Activated naive CD8-positive, alpha-beta T cell treated with anti-CD3 and anti-CD28 coated beads for 36 hours (primary cell): ENCODE measurements around the gene SLC13A2. TPM values are rescaled to one million over a fixed set of nuclear protein-coding genes. Genes with fewer than 3 reads are reported as not detected.

Experiments
- DNase-seq: peaks from one replicate; pipeline ENCODE4 v3.0.0; 2021
- H3K27ac Mint-ChIP-seq: one replicate; pipeline ENCODE4 v1.8.0; 2022; ENCODE audit warnings: mild to moderate bottlenecking, moderate library complexity, mixed read lengths
- H3K27me3 Mint-ChIP-seq: one replicate; pipeline ENCODE4 v1.8.0; 2022; ENCODE audit warnings: mild to moderate bottlenecking, mixed read lengths
- H3K36me3 Mint-ChIP-seq: one replicate; pipeline ENCODE4 v1.8.0; 2021; ENCODE audit warnings: mild to moderate bottlenecking, mixed read lengths
- H3K4me1 Mint-ChIP-seq: one replicate; pipeline ENCODE4 v1.8.0; 2021; ENCODE audit warnings: mixed read lengths
- H3K4me3 Mint-ChIP-seq: one replicate; pipeline ENCODE4 v1.8.0; 2022; ENCODE audit warnings: mild to moderate bottlenecking, moderate library complexity, mixed read lengths
- H3K9me3 Mint-ChIP-seq: one replicate; pipeline ENCODE4 v1.8.0; 2022; ENCODE audit warnings: mixed read lengths
- total RNA-seq, 2 experiments: library from RNA; stranded (reverse); gene quantifications; one replicate each; pipeline ENCODE4 v1.2.3, GENCODE V29; 2021

Gene SLC13A2
- total RNA-seq, 2 experiments from 2014 or later = not detected

DNA sequence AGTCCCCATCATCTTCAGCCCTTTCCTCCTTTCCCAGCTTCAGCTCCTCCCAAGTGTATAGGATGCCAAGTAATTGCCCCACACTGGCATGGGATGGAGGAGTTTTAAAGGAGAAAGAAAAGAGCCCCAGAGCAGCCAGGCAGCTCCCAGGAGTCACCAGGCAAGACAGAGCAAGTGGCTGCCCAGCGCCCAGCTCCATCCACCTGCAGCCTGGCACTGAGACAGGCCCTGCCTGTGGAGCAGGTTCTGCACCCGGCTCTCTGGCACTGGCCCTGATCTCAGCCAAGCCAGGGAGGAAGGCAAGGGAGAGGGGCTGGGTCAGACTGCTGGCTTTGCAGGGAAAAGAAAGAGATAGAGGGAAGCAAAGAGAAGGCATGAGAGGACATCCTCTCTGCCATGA, 54.4 kb downstream of the SLC13A2 start:
- no peaks in the 10 kb centered on the region for H3K9me3 Mint-ChIP-seq

DNA sequence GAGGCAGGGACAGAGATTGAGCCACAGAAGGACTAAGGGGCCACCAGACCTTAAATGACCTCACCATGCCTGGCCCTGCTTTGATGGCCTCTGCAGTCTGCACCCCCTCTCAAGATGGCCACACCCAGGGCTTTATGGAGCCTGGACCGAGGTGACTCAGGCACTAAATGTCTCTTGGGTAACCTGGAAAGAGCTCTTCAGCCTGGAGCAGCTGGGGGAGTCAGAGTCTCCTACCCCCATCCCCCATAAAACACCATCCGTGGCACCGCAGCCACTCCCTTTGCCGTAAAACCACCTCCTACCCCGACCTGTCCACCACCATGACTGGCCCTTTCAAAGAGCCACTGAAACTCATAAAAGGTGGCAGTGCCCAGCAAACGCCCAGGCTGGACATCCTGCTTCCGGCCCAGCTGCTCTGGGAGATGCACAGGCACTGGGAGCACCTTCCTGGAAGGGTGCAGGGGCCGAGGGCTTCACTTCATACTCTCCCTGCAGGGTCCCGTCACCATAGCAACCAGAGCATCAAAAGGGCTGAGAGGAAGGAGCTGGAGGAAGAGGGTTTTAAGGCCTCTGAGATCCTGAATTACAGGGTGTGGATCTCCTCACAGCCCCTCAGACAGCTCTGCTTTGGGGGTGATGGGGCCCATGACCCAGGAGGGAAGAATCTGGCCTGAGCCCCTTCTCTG, 55.0 kb downstream of the SLC13A2 start:
- no peak overlapping the region for H3K27ac Mint-ChIP-seq
- no peaks in the 10 kb centered on the region for H3K27me3 Mint-ChIP-seq
- H3K4me3 Mint-ChIP-seq = no peak overlapping the region
- H3K9me3 Mint-ChIP-seq = no peaks in the 10 kb centered on the region
- no peak for DNase-seq
- no peaks in the 10 kb centered on the region for H3K4me1 Mint-ChIP-seq
- H3K36me3 Mint-ChIP-seq = no peaks in the 10 kb centered on the region

More for the DNA sequence above, 54.4 kb downstream of the SLC13A2 start:
- no peaks in the 10 kb centered on the region for H3K4me1 Mint-ChIP-seq
- H3K4me3 Mint-ChIP-seq = no peak overlapping the region
- no peak overlapping the region for H3K27ac Mint-ChIP-seq
- no peaks in the 10 kb centered on the region for H3K36me3 Mint-ChIP-seq
- no peaks in the 10 kb centered on the region for H3K27me3 Mint-ChIP-seq
- no peak for DNase-seq

DNA sequence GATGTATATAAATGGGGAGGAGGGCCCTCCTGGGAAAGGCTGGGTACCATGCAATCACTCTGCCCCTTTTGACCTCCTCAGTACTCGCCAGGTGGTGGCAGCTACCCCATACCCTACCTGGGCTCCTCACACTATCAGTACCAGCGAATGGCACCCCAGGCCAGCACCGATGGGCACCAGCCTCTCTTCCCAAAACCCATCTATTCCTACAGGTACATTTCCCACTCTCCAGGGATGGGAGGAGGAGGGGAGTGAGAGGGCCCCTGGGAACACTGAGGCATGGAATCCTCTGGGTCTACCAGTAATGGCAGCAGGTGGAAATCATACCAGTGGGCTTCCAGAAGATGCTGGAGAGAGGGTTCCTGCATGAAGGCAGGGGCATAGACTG, 55.6 kb downstream of the SLC13A2 start:
- Mint-ChIP-seq H3K4me1 (no peaks in the 10 kb centered on the region), H3K36me3 (no peaks in the 10 kb centered on the region), H3K27me3 (no peaks in the 10 kb centered on the region), H3K9me3 (no peaks in the 10 kb centered on the region), H3K4me3 (no peak overlapping the region), H3K27ac (no peak overlapping the region)
- DNase-seq = no peak

DNA sequence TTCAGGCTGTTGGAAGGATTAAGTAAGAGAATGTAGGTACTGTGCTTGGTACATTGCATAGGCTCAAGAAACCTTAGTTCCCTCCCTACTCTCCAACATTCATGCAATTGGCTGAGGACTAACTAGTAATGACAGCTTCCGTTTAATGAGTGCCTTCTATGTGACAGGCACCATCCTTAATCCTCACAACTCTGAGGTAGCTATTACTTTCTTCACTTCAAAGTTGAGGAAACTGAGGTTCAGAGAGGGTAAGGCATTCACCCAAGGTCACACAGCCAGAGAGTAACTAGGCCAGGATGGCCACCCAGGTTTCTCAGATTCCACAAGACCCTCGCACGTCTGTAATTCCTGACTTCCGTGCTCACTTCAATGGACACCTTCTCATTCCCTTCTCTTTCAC, 56.8 kb downstream of the SLC13A2 start:
- H3K27ac Mint-ChIP-seq = no peak overlapping the region
- H3K4me3 Mint-ChIP-seq = no peak overlapping the region

DNA sequence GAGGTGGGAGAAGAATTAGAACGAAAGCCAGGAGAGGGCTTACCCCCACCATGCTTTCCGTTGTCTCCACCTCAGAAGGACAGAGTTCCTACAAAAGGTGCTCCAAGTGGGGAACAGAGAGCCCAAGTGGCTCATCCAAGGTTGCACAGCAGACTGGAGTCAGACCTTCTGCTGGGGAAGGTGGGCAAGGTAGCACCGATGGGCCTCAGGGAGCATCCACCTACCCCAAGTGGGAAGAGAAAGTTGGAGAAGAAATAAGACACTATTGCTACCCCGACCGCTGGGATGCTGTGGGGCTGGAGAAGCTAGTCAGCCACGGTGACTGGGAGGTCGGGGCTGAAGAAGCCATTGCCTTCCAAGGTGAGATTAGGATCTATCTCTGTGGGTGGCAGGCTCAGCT, 57.5 kb downstream of the SLC13A2 start:
- Mint-ChIP-seq H3K4me1 (no peaks in the 10 kb centered on the region), H3K9me3 (no peaks in the 10 kb centered on the region), H3K4me3 (no peak overlapping the region), H3K36me3 (no peaks in the 10 kb centered on the region), H3K27ac (no peak overlapping the region), H3K27me3 (no peaks in the 10 kb centered on the region)
- DNase-seq = no peak

More for the DNA sequence above, 56.8 kb downstream of the SLC13A2 start:
- no peaks in the 10 kb centered on the region for H3K4me1 Mint-ChIP-seq
- no peaks in the 10 kb centered on the region for H3K27me3 Mint-ChIP-seq
- H3K9me3 Mint-ChIP-seq = no peaks in the 10 kb centered on the region
- DNase-seq = no peak
- H3K36me3 Mint-ChIP-seq = no peaks in the 10 kb centered on the region

DNA sequence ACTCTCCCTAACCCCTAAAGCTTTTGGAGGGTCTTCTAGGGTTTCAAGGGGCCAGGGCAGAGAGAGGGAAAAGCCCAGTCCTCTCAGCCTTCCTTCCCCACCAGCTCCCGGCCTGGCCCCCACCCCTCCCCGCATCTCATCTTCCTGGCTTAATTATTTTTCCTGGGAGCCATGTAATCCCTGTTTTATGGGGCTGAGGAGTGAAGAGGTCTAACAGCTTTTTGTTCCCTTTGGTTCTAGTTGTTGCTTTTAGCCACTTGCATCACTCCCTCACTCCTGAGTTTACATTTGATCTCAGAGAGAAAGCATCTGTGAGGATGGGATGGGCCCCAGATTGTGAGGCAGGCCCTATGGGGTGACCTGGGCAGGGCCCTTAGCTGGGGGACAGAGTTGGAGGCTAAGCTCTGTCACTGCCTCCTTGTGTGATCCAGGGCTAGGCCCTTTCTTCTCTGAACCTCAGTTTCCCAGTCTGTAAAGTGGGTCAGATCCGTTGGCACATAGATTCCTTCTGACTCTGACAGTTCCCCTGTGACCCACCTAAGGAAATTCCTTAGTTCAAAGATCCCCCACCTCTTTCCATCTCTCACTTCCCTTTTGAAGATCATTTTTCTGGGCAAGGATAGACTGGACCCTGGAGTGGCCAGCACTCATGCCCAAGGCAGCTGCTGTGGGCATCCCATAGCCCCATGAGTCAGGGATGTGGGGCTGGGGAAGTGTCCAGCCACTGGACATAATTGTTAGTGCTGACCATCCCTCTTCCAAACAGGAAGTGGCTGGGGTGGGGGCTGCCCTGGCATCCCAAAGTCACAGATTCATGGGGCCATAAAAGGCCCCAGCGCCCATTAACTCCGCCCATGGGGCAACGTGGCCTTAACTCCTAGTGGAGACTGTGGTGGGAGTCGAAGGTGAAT, 58.9 kb downstream of the SLC13A2 start:
- H3K36me3 Mint-ChIP-seq = no peaks in the 10 kb centered on the region
- no peak overlapping the region for H3K27ac Mint-ChIP-seq
- no peaks in the 10 kb centered on the region for H3K9me3 Mint-ChIP-seq
- H3K4me1 Mint-ChIP-seq = no peaks in the 10 kb centered on the region
- no peak overlapping the region for H3K4me3 Mint-ChIP-seq
- no peaks in the 10 kb centered on the region for H3K27me3 Mint-ChIP-seq
- DNase-seq = no peak

DNA sequence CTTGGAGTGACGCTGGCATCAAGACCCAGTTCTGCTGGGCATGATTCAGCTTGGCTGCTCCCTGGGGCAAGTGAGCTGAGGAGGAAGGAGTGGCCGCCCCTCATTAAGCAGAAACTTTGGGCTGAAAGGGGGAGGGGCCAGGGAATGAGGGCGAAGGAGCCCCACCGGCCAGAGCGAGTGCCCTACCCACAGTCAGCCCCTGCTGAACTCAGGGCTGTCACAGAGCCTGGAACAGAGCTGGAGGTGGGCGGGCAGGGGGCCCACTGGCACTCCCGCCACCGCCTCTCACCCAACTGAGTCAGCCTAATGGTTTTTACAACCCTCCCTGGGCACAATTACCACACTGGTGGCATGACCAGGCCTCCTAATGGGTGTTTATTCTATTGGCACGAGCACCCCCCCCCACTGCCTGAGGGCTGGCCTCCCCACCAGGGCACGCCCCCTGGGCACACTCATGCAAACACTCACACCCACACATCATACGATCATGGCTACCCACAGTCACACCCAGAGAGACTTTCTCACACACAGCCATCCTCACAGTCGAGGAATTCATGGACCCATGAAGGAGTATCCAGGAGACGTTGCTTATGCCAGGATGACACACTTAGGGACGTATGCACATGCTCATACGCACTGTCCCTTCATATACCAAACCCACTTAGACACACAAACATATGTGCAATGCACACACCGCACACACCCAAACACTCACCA, 59.8 kb downstream of the SLC13A2 start:
- no peaks in the 10 kb centered on the region for H3K36me3 Mint-ChIP-seq
- no peak for DNase-seq
- H3K27me3 Mint-ChIP-seq = no peaks in the 10 kb centered on the region
- no peak overlapping the region for H3K27ac Mint-ChIP-seq
- no peak overlapping the region for H3K4me3 Mint-ChIP-seq
- H3K4me1 Mint-ChIP-seq = no peaks in the 10 kb centered on the region
- no peaks in the 10 kb centered on the region for H3K9me3 Mint-ChIP-seq

DNA sequence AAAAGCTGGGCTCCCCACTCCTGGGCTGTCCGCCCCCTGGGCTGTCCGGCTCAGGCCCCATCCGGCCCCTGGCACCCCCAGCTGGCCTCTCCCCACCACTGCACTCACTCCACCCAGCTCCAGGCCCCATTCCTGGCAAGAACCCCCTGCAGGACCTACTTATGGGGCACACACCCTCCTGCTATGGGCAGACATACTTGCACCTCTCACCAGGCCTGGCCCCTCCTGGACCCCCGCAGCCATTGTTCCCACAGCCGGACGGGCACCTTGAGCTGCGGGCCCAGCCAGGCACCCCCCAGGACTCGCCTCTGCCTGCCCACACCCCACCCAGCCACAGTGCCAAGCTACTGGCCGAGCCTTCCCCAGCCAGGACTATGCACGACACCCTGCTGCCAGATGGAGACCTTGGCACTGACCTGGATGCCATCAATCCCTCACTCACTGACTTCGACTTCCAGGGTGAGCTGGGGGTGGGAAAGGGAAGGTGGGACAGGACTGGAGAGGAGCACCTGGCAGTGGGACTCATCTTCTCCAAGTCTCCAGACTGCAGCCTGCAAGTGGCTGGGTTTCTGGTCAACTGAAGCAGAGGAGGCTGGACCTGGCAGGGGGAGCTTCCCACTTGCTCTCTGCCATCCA, 61.4 kb downstream of the SLC13A2 start:
- no peak for DNase-seq
- H3K4me3 Mint-ChIP-seq = no peak overlapping the region
- no peaks in the 10 kb centered on the region for H3K27me3 Mint-ChIP-seq
- no peaks in the 10 kb centered on the region for H3K9me3 Mint-ChIP-seq
- no peaks in the 10 kb centered on the region for H3K36me3 Mint-ChIP-seq
- no peaks in the 10 kb centered on the region for H3K4me1 Mint-ChIP-seq
- H3K27ac Mint-ChIP-seq = no peak overlapping the region

DNA sequence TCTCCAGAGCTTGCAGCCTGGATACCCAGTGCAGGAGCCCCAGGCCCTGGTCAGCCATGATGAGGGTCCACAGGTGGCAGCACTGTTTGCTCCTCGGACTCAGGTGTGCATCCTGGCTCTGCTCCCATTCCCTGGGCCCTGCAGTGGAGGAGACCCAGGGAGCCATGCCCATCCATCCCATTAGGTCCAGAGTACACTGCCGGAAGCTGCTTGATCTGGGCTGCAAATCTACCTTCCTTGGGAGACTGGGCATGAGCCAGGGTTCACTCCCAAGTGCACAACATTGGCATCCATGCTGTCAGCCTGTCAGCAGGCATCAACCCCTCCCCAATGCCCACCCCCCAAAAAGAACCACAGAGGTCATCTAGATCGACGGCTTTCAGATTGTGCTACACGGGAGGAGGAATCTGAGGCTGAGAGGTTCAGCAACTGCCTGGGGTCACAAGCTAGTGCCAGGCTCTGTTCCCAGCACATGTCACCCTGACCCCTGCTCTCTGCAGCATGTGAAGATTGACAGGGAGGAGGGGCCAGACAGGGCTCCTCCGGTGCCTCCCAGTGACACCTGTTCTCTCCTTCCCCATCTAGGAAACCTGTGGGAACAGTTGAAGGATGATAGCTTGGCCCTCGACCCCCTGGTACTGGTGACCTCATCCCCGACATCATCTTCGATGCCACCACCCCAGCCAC, 63.2 kb downstream of the SLC13A2 start:
- no peaks in the 10 kb centered on the region for H3K4me1 Mint-ChIP-seq
- H3K9me3 Mint-ChIP-seq = no peaks in the 10 kb centered on the region
- H3K4me3 Mint-ChIP-seq = no peak overlapping the region
- no peaks in the 10 kb centered on the region for H3K27me3 Mint-ChIP-seq
- no peak overlapping the region for H3K27ac Mint-ChIP-seq
- DNase-seq = no peak
- H3K36me3 Mint-ChIP-seq = no peaks in the 10 kb centered on the region

DNA sequence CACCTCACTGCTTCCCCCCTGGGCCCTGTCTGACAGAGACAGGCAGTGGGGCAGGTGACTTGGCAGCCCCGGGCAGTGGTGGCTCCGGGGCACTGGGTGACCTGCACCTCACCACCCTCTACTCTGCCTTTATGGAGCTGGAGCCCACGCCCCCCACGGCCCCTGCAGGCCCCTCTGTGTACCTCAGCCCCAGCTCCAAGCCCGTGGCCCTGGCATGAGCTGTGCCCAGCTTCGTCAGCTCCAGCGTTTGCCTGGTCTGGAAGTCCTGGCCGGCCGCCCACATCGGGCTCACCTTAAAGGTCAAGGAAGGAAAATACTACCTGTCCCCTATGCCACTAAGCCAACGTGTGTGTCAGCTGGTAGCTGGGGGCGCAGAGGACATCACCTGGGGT, 63.8 kb downstream of the SLC13A2 start:
- no peaks in the 10 kb centered on the region for H3K9me3 Mint-ChIP-seq
- no peak for DNase-seq
- H3K4me1 Mint-ChIP-seq = no peaks in the 10 kb centered on the region
- no peaks in the 10 kb centered on the region for H3K27me3 Mint-ChIP-seq
- no peak overlapping the region for H3K4me3 Mint-ChIP-seq
- H3K36me3 Mint-ChIP-seq = no peaks in the 10 kb centered on the region
- no peak overlapping the region for H3K27ac Mint-ChIP-seq

DNA sequence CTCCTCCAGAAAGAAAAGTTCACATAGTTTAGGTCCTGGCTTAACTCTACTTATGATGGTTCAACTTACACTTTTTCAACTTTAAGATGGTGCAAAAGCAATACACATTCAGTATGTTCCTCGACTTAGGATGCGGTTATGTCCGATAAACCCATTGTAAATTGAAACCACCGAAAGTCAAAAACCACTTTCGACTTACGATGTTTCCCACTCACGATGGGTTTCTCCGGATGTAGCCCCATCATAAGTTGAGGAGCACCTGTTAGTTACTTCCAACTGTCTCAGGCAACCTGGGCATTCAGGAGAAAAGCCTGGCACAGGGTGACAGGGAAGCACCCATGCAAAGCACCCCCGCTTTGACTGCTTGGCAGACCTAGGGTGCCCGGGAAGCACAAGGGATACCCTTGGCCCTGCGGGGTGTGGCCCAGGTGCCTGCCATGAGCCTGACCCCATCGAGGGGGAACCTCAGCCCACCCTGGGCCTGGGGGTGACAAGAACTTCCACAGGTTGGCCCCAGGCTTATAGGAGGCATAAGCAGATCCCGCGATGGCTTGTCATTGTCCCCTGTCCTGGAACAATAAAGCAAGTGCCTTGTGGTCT, 65.0 kb downstream of the SLC13A2 start:
- Mint-ChIP-seq H3K9me3 (no peaks in the 10 kb centered on the region), H3K36me3 (no peaks in the 10 kb centered on the region), H3K27ac (no peak overlapping the region), H3K4me3 (no peak overlapping the region), H3K4me1 (no peaks in the 10 kb centered on the region), H3K27me3 (no peaks in the 10 kb centered on the region)
- DNase-seq = no peak

DNA sequence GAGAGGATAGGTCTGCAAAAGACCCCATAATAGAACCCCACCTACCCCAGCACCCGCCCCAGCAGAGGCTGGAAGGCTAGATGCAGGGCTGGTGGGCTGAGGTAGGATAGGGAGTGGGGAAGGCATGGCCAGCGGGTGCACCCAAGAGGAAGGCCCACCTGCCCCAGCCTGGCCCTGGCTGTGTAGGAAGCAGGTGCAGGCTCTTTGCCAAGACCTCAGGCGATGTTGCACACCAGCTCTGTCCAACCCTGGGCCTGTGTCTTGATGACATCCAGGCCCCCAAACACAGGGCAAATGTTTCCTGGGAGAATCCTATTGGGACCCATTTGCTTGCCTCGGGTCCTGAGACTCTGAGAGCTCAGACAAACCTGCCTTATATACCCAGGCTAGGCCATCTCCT, 66.8 kb downstream of the SLC13A2 start:
- Mint-ChIP-seq H3K36me3 (no peaks in the 10 kb centered on the region), H3K9me3 (no peaks in the 10 kb centered on the region), H3K4me3 (no peak overlapping the region), H3K27ac (no peak overlapping the region), H3K27me3 (no peaks in the 10 kb centered on the region), H3K4me1 (no peaks in the 10 kb centered on the region)
- DNase-seq = no peak

DNA sequence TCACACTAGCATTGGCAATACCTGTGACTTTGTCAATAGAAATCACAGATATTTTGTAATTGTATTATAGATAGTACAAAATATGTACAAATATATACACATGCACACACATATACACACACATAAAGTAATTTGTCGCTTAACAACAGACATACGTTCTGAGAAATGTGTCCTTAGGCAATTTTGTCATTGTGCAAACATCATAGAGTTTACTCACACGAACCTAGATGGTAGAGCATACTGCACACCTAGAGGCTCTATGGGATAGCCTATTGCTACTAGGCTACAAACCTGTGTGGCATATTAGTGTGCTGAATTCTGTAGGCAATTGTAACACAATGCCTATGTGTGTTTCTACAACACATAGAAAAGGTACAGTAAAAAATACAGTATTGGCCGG, 68.0 kb downstream of the SLC13A2 start:
- H3K4me1 Mint-ChIP-seq = no peaks in the 10 kb centered on the region
- no peak overlapping the region for H3K4me3 Mint-ChIP-seq

DNA sequence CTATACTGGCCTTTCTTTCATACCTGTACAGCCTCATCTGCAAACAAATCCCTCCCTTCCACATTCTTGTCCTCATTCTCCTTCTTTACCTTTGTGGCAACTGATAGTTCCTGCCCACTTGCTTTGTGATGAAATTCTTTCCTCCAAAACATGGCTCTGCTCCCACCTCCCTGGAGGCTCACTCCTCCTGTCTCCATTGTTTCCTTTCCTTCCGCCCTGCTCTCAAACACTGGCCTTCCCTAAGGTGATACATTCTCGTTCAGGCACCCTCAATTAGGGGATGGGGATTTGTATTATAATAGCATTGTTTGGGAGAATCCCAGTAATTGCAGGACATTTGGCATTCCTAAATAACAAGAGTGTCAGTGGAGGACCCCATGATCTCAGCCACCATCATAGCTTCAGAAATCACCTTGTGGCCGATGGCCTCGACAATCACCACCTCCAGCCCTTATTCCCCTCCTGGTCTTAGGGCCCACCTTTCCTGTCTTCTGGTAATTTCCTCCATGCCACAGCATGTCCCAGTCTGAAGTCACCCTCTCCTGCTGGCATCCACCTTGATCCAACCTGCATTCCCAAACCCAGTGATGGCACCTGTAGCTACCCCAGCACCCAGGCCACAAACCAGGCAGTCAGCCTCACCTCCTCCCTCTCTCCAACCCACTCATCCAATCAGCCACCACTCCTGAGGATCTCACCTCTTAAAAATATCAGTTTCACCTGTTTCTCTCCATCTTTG, 71.1 kb downstream of the SLC13A2 start:
- no peaks in the 10 kb centered on the region for H3K9me3 Mint-ChIP-seq
- no peak for DNase-seq
- no peak overlapping the region for H3K4me3 Mint-ChIP-seq
- peaks cover 19% of the 10 kb centered on the region for H3K4me1 Mint-ChIP-seq
- no peaks in the 10 kb centered on the region for H3K27me3 Mint-ChIP-seq
- no peak overlapping the region for H3K27ac Mint-ChIP-seq
- H3K36me3 Mint-ChIP-seq = peaks cover 5% of the 10 kb centered on the region

More for the DNA sequence above, 68.0 kb downstream of the SLC13A2 start:
- Mint-ChIP-seq H3K27me3 (no peaks in the 10 kb centered on the region), H3K27ac (no peak overlapping the region), H3K9me3 (no peaks in the 10 kb centered on the region), H3K36me3 (peaks cover 1% of the 10 kb centered on the region)
- no peak for DNase-seq
